Endothelial cell of umbilical vein (primary cell): ENCODE data around the gene FABP1. TPM values are rescaled to one million over a fixed set of nuclear protein-coding genes. Genes with fewer than 3 reads are reported as not detected.

Source experiments
- BruUV-seq: library from RNA; stranded (reverse); fragments of 400-500 nt; replicated peaks from 2 replicates; lab custom pipeline; 2021; lab: Mats Ljungman, UMichigan
- CTCF ChIA-PET: fragments of 300-600, 350-600 bp; sonication (Branson Sonifier 250); formaldehyde crosslinking; loops from one replicate; lab custom pipeline; 2021; ENCODE audit warnings: antibody characterized with exemption, inconsistent platforms; lab: Charles Lee
- POLR2A ChIA-PET: fragments of 300-600, 350-600 bp; sonication (Branson Sonifier 250); formaldehyde crosslinking; loops from one replicate; lab custom pipeline; 2021; ENCODE audit warnings: antibody characterized with exemption, inconsistent platforms; lab: Charles Lee
- DNase-seq: peaks from one replicate; pipeline ENCODE4 v3.0.0-alpha.2; 2011; ENCODE audit warnings: low read depth, low spot score
- FAIRE-seq: peaks from 2 replicates; lab custom pipeline; 2011; peaks lifted over from hg19 to GRCh38; lab: Jason Lieb, UNC
- H2AFZ ChIP-seq: 2 replicates; pipeline ENCODE4 v1.6.0; 2012; ENCODE audit warnings: low read depth, low read length, control low read depth, inconsistent platforms
- H3K27ac ChIP-seq: 2 replicates; pipeline ENCODE4 v1.5.1; 2011; ENCODE audit warnings: low read depth, mild to moderate bottlenecking, control low read depth, low read length, moderate library complexity; ENCODE audit not compliant: insufficient read depth
- H3K27me3 ChIP-seq, 2 experiments: 2 replicates each; pipeline versions ENCODE4 v1.6.0 to v1.6.1; 2011; ENCODE audit warnings: low read length in 2 of 2, mixed read lengths in 1 of 2; ENCODE audit not compliant: control insufficient read depth in 2 of 2, insufficient read depth in 2 of 2
- H3K36me3 ChIP-seq, 2 experiments: 2 replicates in 1 of 2; 3 replicates in 1 of 2; pipeline ENCODE4 v1.5.1; 2011; ENCODE audit warnings: low read length in 2 of 2, mild to moderate bottlenecking in 1 of 2, moderate library complexity in 1 of 2; ENCODE audit not compliant: control insufficient read depth in 2 of 2, insufficient read depth in 2 of 2; ENCODE audit errors: extremely low read depth in 1 of 2
- H3K4me1 ChIP-seq: 3 replicates; pipeline ENCODE4 v1.5.1; 2011; ENCODE audit warnings: mild to moderate bottlenecking, low read length; ENCODE audit not compliant: control insufficient read depth, insufficient read depth; ENCODE audit errors: extremely low read depth
- H3K4me2 ChIP-seq: 2 replicates; pipeline ENCODE4 v1.6.1; 2011; ENCODE audit warnings: low read length, control low read depth, mixed read lengths; ENCODE audit not compliant: insufficient read depth
- H3K4me3 ChIP-seq, 3 experiments: fragments of 200-600 bp in 1 of 3; sonication (generic), shearing (Covaris generic) in 1 of 3; replicated peaks in 1 of 3; 2 replicates each; pipeline ENCODE4 v1.5.1; 2011 to 2016; ENCODE audit warnings: control low read depth in 3 of 3, low read length in 3 of 3, mild to moderate bottlenecking in 2 of 3, inconsistent platforms in 1 of 3, low read depth in 1 of 3, moderate library complexity in 1 of 3; ENCODE audit not compliant: insufficient read depth in 1 of 3
- H3K79me2 ChIP-seq: 2 replicates; pipeline ENCODE4 v1.6.0; 2012; ENCODE audit warnings: low read length, inconsistent platforms; ENCODE audit not compliant: control insufficient read depth, insufficient read depth
- H3K9ac ChIP-seq: replicated peaks from 2 replicates; pipeline ENCODE3; 2011; ENCODE audit warnings: low read length, control low read depth; ENCODE audit not compliant: insufficient read depth; ENCODE audit errors: extremely low read depth
- H3K9me1 ChIP-seq: replicated peaks from 3 replicates; pipeline ENCODE4 v1.6.0; 2011; ENCODE audit warnings: mild to moderate bottlenecking, low read length; ENCODE audit not compliant: control insufficient read depth, insufficient read depth; ENCODE audit errors: extremely low read depth
- H3K9me3 ChIP-seq: replicated peaks from 2 replicates; pipeline ENCODE4 v1.5.1; 2012; ENCODE audit warnings: low read length, inconsistent platforms; ENCODE audit not compliant: control insufficient read depth, insufficient read depth
- H4K20me1 ChIP-seq: replicated peaks from 2 replicates; pipeline ENCODE3; 2011; ENCODE audit warnings: mild to moderate bottlenecking, low read length; ENCODE audit not compliant: control insufficient read depth, insufficient read depth; ENCODE audit errors: extremely low read depth
- CTCF ChIP-seq, 2 donors: IDR thresholded peaks; 1 replicate in 1 of 2; 2 replicates in 1 of 2; pipeline ENCODE4 v1.5.1; 2011; ENCODE audit warnings: low read length in 2 of 2, mild to moderate bottlenecking in 2 of 2, moderate library complexity in 2 of 2, control low read depth in 1 of 2, inconsistent platforms in 1 of 2, low read depth in 1 of 2; ENCODE audit not compliant: insufficient read depth in 1 of 2; ENCODE audit errors: extremely low read depth in 1 of 2
- EZH2 ChIP-seq: IDR thresholded peaks from 2 replicates; pipeline ENCODE4 v1.6.1; 2012; ENCODE audit warnings: borderline replicate concordance, low read depth, mild to moderate bottlenecking, moderate library complexity, low read length, inconsistent platforms; ENCODE audit not compliant: severe bottlenecking
- FOS ChIP-seq: IDR thresholded peaks from 2 replicates; pipeline ENCODE4 v1.6.1; 2011; ENCODE audit warnings: mild to moderate bottlenecking, low read length, moderate library complexity, borderline replicate concordance; ENCODE audit not compliant: insufficient read depth
- GATA2 ChIP-seq: IDR thresholded peaks from 2 replicates; pipeline ENCODE4 v1.7.0; 2011; ENCODE audit warnings: low read depth, mild to moderate bottlenecking, moderate library complexity, mixed read lengths, low read length; ENCODE audit not compliant: insufficient read length, insufficient read depth
- JUN ChIP-seq: IDR thresholded peaks from 2 replicates; pipeline ENCODE4 v1.6.1; 2011; ENCODE audit warnings: borderline replicate concordance, low read depth; ENCODE audit not compliant: insufficient read length, insufficient read depth
- MAX ChIP-seq: IDR thresholded peaks from 2 replicates; pipeline ENCODE4 v1.6.1; 2011; ENCODE audit not compliant: insufficient read depth, insufficient read length
- MYC ChIP-seq: IDR thresholded peaks from one replicate; pipeline ENCODE4 v1.6.1; 2011; ENCODE audit warnings: mild to moderate bottlenecking, low read depth, low read length
- POLR2AphosphoS5 ChIP-seq: IDR thresholded peaks from 2 replicates; pipeline ENCODE4 v1.6.1; 2012; ENCODE audit warnings: low read depth, mild to moderate bottlenecking, control low read depth, low read length, moderate library complexity; ENCODE audit not compliant: insufficient read depth
- dilution Hi-C: fragments of 300-500 bp; cut with MboI; formaldehyde crosslinking; loops from one replicate; pipeline ENCODE4 v1.15.0; 2019; ENCODE audit warnings: low sequenced_read_pairs; ENCODE audit not compliant: extremely low pct_ligation_motif_present
- intact Hi-C: fragments of 100-400 bp; cut with micrococcal nuclease; formaldehyde crosslinking; loops from one replicate; pipeline ENCODE4 v1.10.0; 2022
- polyA plus RNA-seq, 4 experiments: library from polyadenylated mRNA; depleted of rRNA in 3 of 4; stranded (reverse) in 3 of 4; unstranded in 1 of 4; fragments of >200 nt; gene quantifications; 2 replicates each; pipeline versions ENCODE4 v1.2.1 to v1.2.3, GENCODE V29; 2011 to 2012; ENCODE audit warnings: missing spikeins in 1 of 4
- total RNA-seq: library from RNA; stranded (reverse); gene quantifications from 2 replicates; pipeline ENCODE4 v1.2.3, GENCODE V29; 2021

The FABP1 gene
- total and polyA plus RNA-seq, 2 donors (not counting 3 experiments of a cell fraction or from before 2014, with no cell fraction given): not detected

- Histone ChIP-seq H3K36me3 (no peaks in the 10 kb centered on the region), H2AFZ (no peak overlapping the region), H3K79me2 (no peaks in the 10 kb centered on the region), H3K4me1 (no peaks in the 10 kb centered on the region), H3K9ac (no peak overlapping the region), H3K9me1 (no peaks in the 10 kb centered on the region), H3K27me3 (no peaks in the 10 kb centered on the region), H3K9me3 (no peaks in the 10 kb centered on the region), H3K27ac (no peak overlapping the region), H4K20me1 (no peaks in the 10 kb centered on the region), H3K4me3 (no peak overlapping the region), H3K4me2 (no peak overlapping the region)
- no peak for TF ChIP-seq POLR2AphosphoS5
- no peak for TF ChIP-seq MAX
- no peak for TF ChIP-seq FOS
- no peak for TF ChIP-seq GATA2
- no peak for TF ChIP-seq MYC
- no peak for TF ChIP-seq JUN
- TF ChIP-seq CTCF (IDR thresholded peaks at IDR 0.05; ENCODE audit: extremely low read depth in 1 of 2, insufficient read depth in 1 of 2, low read depth in 1 of 2, low read length in 2 of 2): no peak
- no peak for TF ChIP-seq EZH2
- ChIA-PET CTCF (no interaction called here), POLR2A (no interaction called here)
- FAIRE-seq (no peak), DNase-seq (no peak)
- BruUV-seq: no TSS peak
- intact Hi-C loops: no loop called here
- dilution Hi-C loops: no loop called here
Measured at GRCh38 chr2:88144271-88144670, 16.4 kb upstream of the FABP1 start.
